T-helper 1 cell treated with Interleukin-12 subunit alpha and Interleukin-12 subunit beta and Interleukin-4 antibody, amounts not matched to agents 30 ng/mL and 1 ng/mL, for 36 hours (primary cell): ENCODE results near the gene SSBP1. TPM values are rescaled to one million over a fixed set of nuclear protein-coding genes. Genes with fewer than 3 reads are reported as not detected.
"Not testable (repeated sequence)": the region's sequence is repeated elsewhere in the genome, so short reads cannot be mapped to it uniquely, and the experiment has no call there.

Experiments
- intact Hi-C: fragments of 100-400 bp; cut with micrococcal nuclease; formaldehyde crosslinking; loops from one replicate; pipeline ENCODE4 v1.15.1; 2024
- total RNA-seq: library from RNA; stranded (reverse); gene quantifications from 2 replicates; pipeline ENCODE4 v1.2.3, GENCODE V29; 2022

SSBP1 gene
- total RNA-seq, 1 donor from 2014 or later: 147 TPM

GRCh38 chr7:141708351-141708750 is 29.8 kb upstream of the SSBP1 start, which contains the start of gene WEE2:
Gene WEE2 (plus strand): TSS chr7:141708353. CDS start chr7:141708759, 406 bp downstream.
- intact Hi-C loops: loop anchor here (10.0 kb wide), 1 partner anchor 1676 kb away; the partner anchor contains the start of gene ZYX

- intact Hi-C loops: loop anchor here (10.0 kb wide), 1 partner anchor 1675 kb away; the partner anchor contains the start of gene ZYX
Measured at GRCh38 chr7:141709318-141709717, 28.8 kb upstream of the SSBP1 start.

- intact Hi-C loops: loop anchor here (10.0 kb wide), 1 partner anchor 1675 kb away; the partner anchor contains the start of gene ZYX
Measured at GRCh38 chr7:141709749-141710148, 28.4 kb upstream of the SSBP1 start.

DNA sequence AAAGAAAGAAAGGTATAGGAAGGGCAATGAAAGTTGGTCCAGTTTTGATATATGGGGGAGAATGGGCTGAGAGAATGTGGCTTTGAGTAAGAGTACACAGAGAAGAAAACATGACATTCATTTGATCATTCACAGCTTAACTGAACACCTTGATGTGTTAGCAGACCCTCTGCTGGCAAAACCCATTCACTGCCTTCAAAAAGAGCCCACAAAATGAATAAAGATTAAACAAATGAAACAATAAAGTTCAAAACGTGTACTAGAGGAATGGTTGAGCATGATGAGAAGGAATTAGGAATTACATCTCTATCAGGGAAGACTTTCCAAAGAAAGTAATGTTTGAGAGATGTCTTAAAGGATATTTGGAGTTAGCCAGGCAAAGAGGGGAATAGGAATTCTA is 27.9 kb upstream of the SSBP1 start:
- intact Hi-C loops: no loop called here

GRCh38 chr7:141712603-141713255 is 25.4 kb upstream of the SSBP1 start:
- intact Hi-C loops: no loop called here

- intact Hi-C loops: no loop called here
Measured at GRCh38 chr7:141713890-141714289, 24.3 kb upstream of the SSBP1 start.

DNA sequence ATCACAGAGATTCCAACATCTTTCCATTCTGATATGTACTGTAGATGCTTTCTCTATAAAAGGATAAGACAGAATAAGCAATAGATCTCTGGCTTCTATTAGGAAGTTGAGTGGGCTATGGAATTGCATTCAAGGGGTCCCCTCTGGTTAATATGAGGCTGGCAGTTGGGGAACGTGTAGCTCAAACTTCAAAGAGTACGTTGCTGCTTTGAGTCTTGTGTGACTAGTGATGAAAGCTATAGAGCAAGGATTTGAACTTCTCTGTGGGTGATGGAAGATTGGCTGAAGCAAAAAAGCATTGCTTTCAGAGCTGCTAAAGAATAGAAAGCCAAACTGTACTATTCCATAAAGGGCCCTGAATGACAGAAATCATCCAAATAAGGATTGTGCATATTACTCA is 23.6 kb upstream of the SSBP1 start:
- intact Hi-C loops: no loop called here

GRCh38 chr7:141715018-141715417 is 23.1 kb upstream of the SSBP1 start:
- intact Hi-C loops: no loop called here

DNA sequence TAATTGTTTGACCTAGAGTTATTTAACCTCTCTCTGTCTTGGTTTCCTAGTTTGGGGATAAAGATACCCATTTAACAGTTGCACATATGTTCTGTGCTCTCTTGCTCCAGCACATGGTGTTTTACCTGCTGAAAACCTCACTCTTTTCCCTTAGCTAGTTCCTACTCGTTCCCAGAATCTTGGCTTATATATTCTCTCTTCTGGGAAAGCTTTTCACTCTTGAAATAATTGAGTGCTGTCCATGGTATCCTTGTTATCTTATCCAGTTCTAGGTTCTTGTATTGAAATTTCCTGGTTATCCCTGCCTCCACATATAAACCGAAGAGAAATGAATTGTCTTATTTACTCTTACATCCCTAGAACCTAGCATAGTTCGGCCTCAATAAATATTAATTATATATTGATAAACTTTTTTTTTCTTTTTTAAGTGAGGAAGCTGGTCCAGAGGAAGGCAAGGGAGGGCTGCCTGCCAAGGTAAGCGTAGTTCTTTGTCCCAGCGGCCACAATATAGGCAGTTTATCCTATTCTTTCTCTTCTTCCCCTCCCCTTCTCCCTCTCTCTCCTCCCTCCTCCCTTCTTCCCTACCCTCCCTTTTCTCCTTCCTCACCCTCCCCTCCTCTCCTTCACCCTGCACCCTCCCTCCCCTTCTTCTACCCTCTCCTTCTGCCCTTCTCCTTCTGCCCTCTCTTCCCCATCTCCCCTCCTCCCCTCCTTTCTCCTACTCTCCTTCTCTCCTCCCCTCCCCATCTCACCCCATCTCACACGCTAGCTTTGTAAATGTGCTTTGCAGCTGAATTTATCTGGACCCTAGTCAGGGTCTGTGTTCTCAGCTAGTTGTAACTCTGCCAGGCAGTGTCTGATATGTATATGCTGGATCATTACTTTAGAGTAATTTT is 22.1 kb upstream of the SSBP1 start:
- intact Hi-C loops: loop anchor here (2.0 kb wide), 1 partner anchor 13 kb away; the partner anchor contains the start of gene DENND11

- intact Hi-C loops: loop anchor here (2.0 kb wide), 1 partner anchor 15 kb away; the partner anchor contains the start of gene DENND11
Measured at GRCh38 chr7:141717450-141717849, 20.7 kb upstream of the SSBP1 start.

GRCh38 chr7:141722529-141722928 is 15.6 kb upstream of the SSBP1 start:
- intact Hi-C loops: no loop called here

DNA sequence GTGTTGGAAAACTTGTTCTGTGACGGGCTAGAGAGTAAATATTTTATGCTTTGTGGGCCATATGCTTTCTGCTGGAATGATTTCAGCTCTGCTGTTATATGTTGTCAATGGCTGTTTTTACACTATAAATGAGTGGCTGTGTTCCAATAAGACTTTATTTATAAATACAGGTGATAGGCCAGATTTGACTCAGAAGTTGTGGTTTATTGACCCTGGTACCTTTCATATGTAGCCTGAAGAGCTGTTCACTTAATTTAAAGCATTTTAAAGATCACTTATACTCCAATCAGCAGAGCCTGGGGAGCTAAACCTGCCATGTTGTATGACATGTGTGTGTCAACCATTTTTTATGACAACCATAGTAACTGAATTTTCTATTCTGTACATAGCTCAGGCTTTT is 9.1 kb upstream of the SSBP1 start:
- intact Hi-C loops: no loop called here

- intact Hi-C loops: loop anchor here (10.0 kb wide), 1 partner anchor 403 kb away; no protein-coding TSS in a partner anchor
Measured at GRCh38 chr7:141731476-141732149, 6.5 kb upstream of the SSBP1 start.

- intact Hi-C loops: loop anchor here (5.0 to 10.0 kb wide), 2 partner anchors 398 to 1070 kb away; no protein-coding TSS in a partner anchor
Measured at GRCh38 chr7:141737118-141737835, 881 bp upstream of the SSBP1 start.

- intact Hi-C loops: loop anchor here (1.0 to 10.0 kb wide), 15 partner anchors 37 to 1362 kb away; partner anchors contain the start of genes AGK, BRAF, MKRN1 and MRPS33
Measured at GRCh38 chr7:141738592-141739013, 445 bp downstream of the SSBP1 start.

DNA sequence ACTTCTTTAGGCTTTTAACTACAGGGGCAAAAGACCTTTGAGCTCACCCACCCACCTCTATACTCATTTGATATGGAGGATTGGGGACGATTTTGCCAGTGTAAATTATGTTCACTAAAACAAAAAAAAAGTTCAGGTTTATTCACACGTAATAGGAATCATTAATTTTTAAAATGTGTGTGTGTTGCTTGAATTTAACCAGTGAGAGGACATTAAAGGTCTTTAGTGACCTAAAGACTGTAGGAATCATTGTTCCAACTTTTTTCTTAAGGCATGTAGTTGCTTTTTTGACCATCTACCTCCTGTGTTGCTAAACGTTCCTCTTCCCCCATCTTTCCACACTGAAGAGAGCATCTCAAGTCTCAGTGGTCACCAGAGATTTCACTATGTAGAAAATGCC is 1.1 kb downstream of the SSBP1 start:
- intact Hi-C loops: loop anchor here (2.0 to 10.0 kb wide), 3 partner anchors 396 to 1068 kb away; partner anchors contain the start of gene TMEM178B

GRCh38 chr7:141742229-141742628 is 4.1 kb downstream of the SSBP1 start:
- intact Hi-C loops: no loop called here

DNA sequence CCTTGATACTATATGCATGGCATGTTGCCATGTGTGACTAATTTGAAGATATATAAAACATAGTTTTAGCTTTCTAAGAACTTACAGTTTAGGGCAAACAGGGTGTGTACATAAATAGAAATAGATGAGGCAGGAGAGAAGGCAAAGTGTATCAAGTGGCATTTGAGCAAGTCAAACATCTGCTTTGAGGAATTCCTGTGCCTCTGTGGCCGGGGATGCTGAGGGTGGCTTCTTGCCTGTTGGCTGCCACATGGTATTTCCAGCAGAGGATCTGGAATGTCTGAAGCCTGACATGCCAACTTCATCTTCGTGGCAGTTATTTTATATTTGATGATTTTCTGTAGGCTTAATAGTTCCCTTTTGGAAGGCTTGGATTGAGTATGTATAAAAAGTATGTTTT is 6.0 kb downstream of the SSBP1 start:
- intact Hi-C loops: no loop called here

- intact Hi-C loops: no loop called here
Measured at GRCh38 chr7:141748396-141748795, 10.2 kb downstream of the SSBP1 start.

- intact Hi-C loops: not testable (repeated sequence)
Measured at GRCh38 chr7:141751904-141752303, 13.7 kb downstream of the SSBP1 start.
